HepG2 (cell line): ENCODE results near the gene ESYT3. TPM values are rescaled to one million over a fixed set of nuclear protein-coding genes. Genes with fewer than 3 reads are reported as not detected.
"Not testable (repeated sequence)": the region's sequence is repeated elsewhere in the genome, so short reads cannot be mapped to it uniquely, and the experiment has no call there.

Source experiments
- ATAC-seq: fragments of 200-7000 bp; cut with Tn5 transposase; 3 replicates; pipeline ENCODE4 v1.9.1; 2020; ENCODE audit warnings: mild to moderate bottlenecking, moderate library complexity
- BruUV-seq: library from RNA; stranded (reverse); fragments of 400-500 nt; replicated peaks from 2 replicates; lab custom pipeline; 2021; lab: Mats Ljungman, UMichigan
- CTCF ChIA-PET: fragments of 300-600 bp; formaldehyde crosslinking; extraction: SDS; loops from one replicate; lab custom pipeline; 2021; ENCODE audit warnings: low total read pairs, inconsistent platforms, low intra/inter-chr PET ratio; lab: Yijun Ruan, JAX
- POLR2A ChIA-PET: fragments of 350-600 bp; sonication (Branson Sonifier 250); formaldehyde crosslinking; loops from one replicate; lab custom pipeline; 2020; ENCODE audit warnings: antibody characterized with exemption, inconsistent platforms; lab: Yijun Ruan, JAX
- DNase-seq: peaks from one replicate; pipeline ENCODE4 v3.0.0-alpha.2; 2015; ENCODE audit warnings: low spot score
- FAIRE-seq: peaks from 3 replicates; lab custom pipeline; 2011; peaks lifted over from hg19 to GRCh38; lab: Jason Lieb, UNC
- H2AFZ ChIP-seq: one replicate; pipeline ENCODE4 v1.6.1; 2011; ENCODE audit warnings: low read length, inconsistent platforms
- H3K27ac ChIP-seq: fragments of 300-600 bp; 3 replicates; pipeline ENCODE4 v1.8.0; 2011; ENCODE audit warnings: mixed run types, mild to moderate bottlenecking, mixed read lengths, low read length, inconsistent platforms; ENCODE audit not compliant: insufficient read depth; ENCODE audit errors: extremely low read length
- H3K27me3 ChIP-seq, 2 experiments: fragments of 200-600 bp in 1 of 2; 2 replicates in 1 of 2; 3 replicates in 1 of 2; pipeline versions ENCODE4 v1.6.0 to v1.8.0; 2011; ENCODE audit warnings: low read length in 2 of 2, mild to moderate bottlenecking in 2 of 2, moderate library complexity in 2 of 2, inconsistent platforms in 1 of 2; ENCODE audit not compliant: insufficient read depth in 2 of 2, control insufficient read depth in 1 of 2
- H3K36me3 ChIP-seq, 2 experiments: fragments of 200-600 bp in 1 of 2; replicated peaks in 1 of 2; 2 replicates in 1 of 2; 3 replicates in 1 of 2; pipeline versions ENCODE4 v1.5.1 to v1.8.0; 2011; ENCODE audit warnings: low read length in 2 of 2, inconsistent platforms in 1 of 2; ENCODE audit not compliant: insufficient read depth in 2 of 2, control insufficient read depth in 1 of 2
- H3K4me1 ChIP-seq: 2 replicates; pipeline ENCODE4 v1.5.1; 2012; ENCODE audit warnings: low read length, inconsistent platforms; ENCODE audit not compliant: insufficient read depth
- H3K4me2 ChIP-seq: 2 replicates; pipeline ENCODE4 v1.6.0; 2011; ENCODE audit warnings: low read depth, low read length, inconsistent platforms
- H3K4me3 ChIP-seq, 3 experiments: fragments of 200-600 bp in 1 of 3; sonication (generic), shearing (Covaris generic) in 1 of 3; replicated peaks in 1 of 3; 2 replicates each; pipeline ENCODE4 v1.5.1; 2011 to 2016; ENCODE audit warnings: low read length in 3 of 3, inconsistent platforms in 2 of 3, low read depth in 2 of 3, mild to moderate bottlenecking in 2 of 3, control low read depth in 1 of 3, mixed read lengths in 1 of 3; ENCODE audit not compliant: insufficient read depth in 1 of 3
- H3K79me2 ChIP-seq: one replicate; pipeline ENCODE4 v1.6.1; 2011; ENCODE audit warnings: low read length, inconsistent platforms; ENCODE audit not compliant: insufficient read depth
- H3K9ac ChIP-seq: 2 replicates; pipeline ENCODE4 v1.6.0; 2011; ENCODE audit warnings: mild to moderate bottlenecking, low read depth, low read length, inconsistent platforms; ENCODE audit not compliant: insufficient read depth
- H3K9me3 ChIP-seq: 2 replicates; pipeline ENCODE4 v1.5.1; 2012; ENCODE audit warnings: mild to moderate bottlenecking, low read length
- H4K20me1 ChIP-seq: 2 replicates; pipeline ENCODE4 v1.6.0; 2011; ENCODE audit warnings: inconsistent platforms, mild to moderate bottlenecking, low read length, moderate library complexity; ENCODE audit not compliant: insufficient read depth
- KAT7 ChIP-seq: IDR thresholded peaks from 2 replicates; pipeline ENCODE4 v1.6.1; 2018; ENCODE audit warnings: borderline replicate concordance, missing compliant biosample characterization
- NONO ChIP-seq, 2 experiments: fragments of 450-650 bp in 1 of 2; sonication (generic) in 1 of 2; formaldehyde crosslinking in 1 of 2; IDR thresholded peaks in 1 of 2; conservative IDR thresholded peaks in 1 of 2; 2 replicates each; pipeline versions ENCODE4 v1.6.1 to v1.8.0; 2017 to 2022; ENCODE audit warnings: mild to moderate bottlenecking in 1 of 2, missing genetic modification reagents in 1 of 2, moderate library complexity in 1 of 2
- STAT5B ChIP-seq: sonication (generic); formaldehyde crosslinking; IDR thresholded peaks from 2 replicates; pipeline ENCODE4 v1.4.0; 2020; ENCODE audit warnings: missing genetic modification reagents
- ZFAT ChIP-seq: sonication (generic); formaldehyde crosslinking; conservative IDR thresholded peaks from 2 replicates; pipeline ENCODE4 v1.8.1; 2023; ENCODE audit warnings: missing genetic modification reagents, inconsistent platforms
- ZNF550 ChIP-seq: sonication (generic); formaldehyde crosslinking; IDR thresholded peaks from 2 replicates; pipeline ENCODE4 v1.4.0; 2020; ENCODE audit warnings: mild to moderate bottlenecking, missing genetic modification reagents, borderline replicate concordance
- ZNF687 ChIP-seq: sonication (generic); formaldehyde crosslinking; IDR thresholded peaks from 2 replicates; pipeline ENCODE4 v1.5.1; 2020; ENCODE audit warnings: mild to moderate bottlenecking, missing genetic modification reagents, moderate library complexity
- WGBS: methylation state at CpG from one replicate; pipeline ENCODE4 v1.1.6; 2017; ENCODE audit warnings: low lambda C conversion rate; 5-methylcytosine and 5-hydroxymethylcytosine counted together
- in situ Hi-C: cut with HindIII; loops from 2 replicates; pipeline ENCODE4 v1.10.0; 2017; ENCODE audit warnings: low pct_unique_long_range_greater_than_20kb; ENCODE audit not compliant: extremely low pct_ligation_motif_present
- intact Hi-C: fragments of 100-400 bp; cut with micrococcal nuclease; formaldehyde crosslinking; loops from one replicate; pipeline ENCODE4 v1.10.0; 2022; ENCODE audit not compliant: unreplicated experiment
- polyA plus RNA-seq, 8 experiments: library from polyadenylated mRNA; depleted of rRNA in 3 of 8; stranded (reverse) in 7 of 8; unstranded in 1 of 8; fragments of >200 nt; fragmentation: Illumina TruSeq in 4 of 8; extraction: Trizol in 4 of 8; gene quantifications; 2 replicates each; pipeline versions ENCODE4 v1.2.1 to v1.2.3, GENCODE V29; 2011 to 2016; ENCODE audit warnings: low read depth in 4 of 8, missing spikeins in 1 of 8, mixed read lengths in 1 of 8; ENCODE audit not compliant: insufficient read depth in 1 of 8
- total RNA-seq, 5 experiments: library from RNA; depleted of rRNA; stranded (reverse); fragments of >200 nt; fragmentation: Illumina TruSeq; extraction: Trizol; gene quantifications; 2 replicates each; pipeline ENCODE4 v1.2.3, GENCODE V29; 2016; ENCODE audit warnings: low read depth in 1 of 5
- TF ChIP-seq, protein P1 (sequence below): sonication (generic); formaldehyde crosslinking; IDR thresholded peaks from 2 replicates; pipeline ENCODE4 v1.5.0; 2020; ENCODE audit warnings: missing genetic modification reagents
- TF ChIP-seq, protein P2 (sequence below): sonication (generic); formaldehyde crosslinking; IDR thresholded peaks from 2 replicates; pipeline ENCODE4 v1.4.0; 2020; ENCODE audit warnings: missing genetic modification reagents

Gene ESYT3
- total and polyA plus RNA-seq, 2 of the 13 experiments (the other 11 are each of a cell fraction or from before 2014, with no cell fraction given): 1.5 to 4.1 TPM

- peaks cover 10% of the 10 kb centered on the region; the same call in 1 of the 2 replicates for H3K4me1 ChIP-seq
- no peak overlapping the region for H3K4me2 ChIP-seq
- no peak overlapping the region for H3K4me3 ChIP-seq
- H2AFZ ChIP-seq: no peak overlapping the region
- no peaks in the 10 kb centered on the region for H3K9me3 ChIP-seq
- ATAC-seq (peak; percentile 70), FAIRE-seq (no peak), DNase-seq (no peak)
- in situ Hi-C loops: loop anchor here (10.0 kb wide), 1 partner anchor 512 kb away; no protein-coding TSS in a partner anchor
- intact Hi-C loops: no loop called here
- 0 out of 5 replicates have a peak, but pooled peaks cover 0 to under 1% of the 10 kb centered on the region in 2 experiments for H3K27me3 ChIP-seq
- no peaks in the 10 kb centered on the region for H3K36me3 ChIP-seq
- H3K9ac ChIP-seq: no peak overlapping the region
- no peak overlapping the region for H3K27ac ChIP-seq
- H4K20me1 ChIP-seq: no peaks in the 10 kb centered on the region
- ChIA-PET CTCF (no interaction called here), POLR2A (interaction anchor here (1.0 kb wide), 1 partner anchor 21 kb away, joined by 3 read pairs; the partner anchor contains the start of gene ESYT3)
- BruUV-seq: no TSS peak
- no peaks in the 10 kb centered on the region for H3K79me2 ChIP-seq
- TF ChIP-seq ZFAT (CRISPR knock-in tag): no peak
- TF ChIP-seq KAT7 (CRISPR knock-in tag): no peak
- TF ChIP-seq, protein P1, sequence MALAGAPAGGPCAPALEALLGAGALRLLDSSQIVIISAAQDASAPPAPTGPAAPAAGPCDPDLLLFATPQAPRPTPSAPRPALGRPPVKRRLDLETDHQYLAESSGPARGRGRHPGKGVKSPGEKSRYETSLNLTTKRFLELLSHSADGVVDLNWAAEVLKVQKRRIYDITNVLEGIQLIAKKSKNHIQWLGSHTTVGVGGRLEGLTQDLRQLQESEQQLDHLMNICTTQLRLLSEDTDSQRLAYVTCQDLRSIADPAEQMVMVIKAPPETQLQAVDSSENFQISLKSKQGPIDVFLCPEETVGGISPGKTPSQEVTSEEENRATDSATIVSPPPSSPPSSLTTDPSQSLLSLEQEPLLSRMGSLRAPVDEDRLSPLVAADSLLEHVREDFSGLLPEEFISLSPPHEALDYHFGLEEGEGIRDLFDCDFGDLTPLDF (CRISPR knock-in tag): no peak
- TF ChIP-seq ZNF550 (CRISPR knock-in tag): no peak
- no peak for TF ChIP-seq NONO (IDR thresholded peaks at IDR 0.05)
- no peak for TF ChIP-seq NONO (CRISPR knock-in tag; conservative IDR thresholded peaks at IDR 0.05)
- TF ChIP-seq ZNF687 (CRISPR knock-in tag): 0 out of 2 replicates have a peak, but pooled peaks have one; percentile 11
- no peak for TF ChIP-seq STAT5B (CRISPR knock-in tag)
- TF ChIP-seq, protein P2, sequence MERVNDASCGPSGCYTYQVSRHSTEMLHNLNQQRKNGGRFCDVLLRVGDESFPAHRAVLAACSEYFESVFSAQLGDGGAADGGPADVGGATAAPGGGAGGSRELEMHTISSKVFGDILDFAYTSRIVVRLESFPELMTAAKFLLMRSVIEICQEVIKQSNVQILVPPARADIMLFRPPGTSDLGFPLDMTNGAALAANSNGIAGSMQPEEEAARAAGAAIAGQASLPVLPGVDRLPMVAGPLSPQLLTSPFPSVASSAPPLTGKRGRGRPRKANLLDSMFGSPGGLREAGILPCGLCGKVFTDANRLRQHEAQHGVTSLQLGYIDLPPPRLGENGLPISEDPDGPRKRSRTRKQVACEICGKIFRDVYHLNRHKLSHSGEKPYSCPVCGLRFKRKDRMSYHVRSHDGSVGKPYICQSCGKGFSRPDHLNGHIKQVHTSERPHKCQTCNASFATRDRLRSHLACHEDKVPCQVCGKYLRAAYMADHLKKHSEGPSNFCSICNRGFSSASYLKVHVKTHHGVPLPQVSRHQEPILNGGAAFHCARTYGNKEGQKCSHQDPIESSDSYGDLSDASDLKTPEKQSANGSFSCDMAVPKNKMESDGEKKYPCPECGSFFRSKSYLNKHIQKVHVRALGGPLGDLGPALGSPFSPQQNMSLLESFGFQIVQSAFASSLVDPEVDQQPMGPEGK: 0 out of 2 replicates have a peak, but pooled peaks have one; percentile 19
- 59% methylated on average over 8 of the region's 9 CpGs for WGBS
Measured at GRCh38 chr3:138412821-138413551, 21.4 kb upstream of the ESYT3 start.

DNA sequence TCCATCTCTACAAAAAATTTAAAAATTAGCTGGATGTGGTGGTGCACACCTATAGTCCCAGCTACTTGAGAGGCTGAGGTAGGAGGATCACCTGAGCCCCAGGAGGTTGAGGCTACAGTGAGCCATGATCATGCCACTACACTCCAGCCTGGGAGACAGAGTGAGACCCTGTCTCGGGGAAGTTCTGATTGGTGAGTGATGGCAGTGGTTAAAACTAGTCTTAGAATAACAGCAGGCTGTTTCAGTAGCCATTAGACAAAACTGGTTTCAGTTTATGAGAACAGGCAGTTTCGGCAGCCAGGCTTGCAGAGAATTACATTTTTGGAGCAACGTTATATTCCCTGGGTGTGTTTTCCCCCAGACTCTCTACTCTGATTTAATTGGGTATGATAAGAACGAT is 18.2 kb upstream of the ESYT3 start:
- FAIRE-seq, H3K27ac ChIP-seq, H3K4me3 ChIP-seq, H4K20me1 ChIP-seq, CTCF ChIA-PET, intact Hi-C loops, H3K9ac ChIP-seq, POLR2A ChIA-PET, H3K27me3 ChIP-seq, ATAC-seq, H2AFZ ChIP-seq, H3K9me3 ChIP-seq, H3K79me2 ChIP-seq, DNase-seq, H3K36me3 ChIP-seq, BruUV-seq: not testable (repeated sequence)
- H3K4me2 ChIP-seq: peak overlapping the region; percentile 20; the same call in 1 of the 2 replicates
- 19% methylated on average over 4 of the region's 4 CpGs for WGBS
- H3K4me1 ChIP-seq: peaks cover 10% of the 10 kb centered on the region; the same call in 1 of the 2 replicates
- in situ Hi-C loops: loop anchor here (10.0 kb wide), 1 partner anchor 509 kb away; no protein-coding TSS in a partner anchor
